Activated T-helper 17 cell treated with anti-CD3 and anti-CD28 coated beads, Interleukin-2, amount 50 U/mL, for 72 hours (primary cell): ENCODE results near the gene SRPK1. TPM values are rescaled to one million over a fixed set of nuclear protein-coding genes. Genes with fewer than 3 reads are reported as not detected.

Experiments
- ATAC-seq: fragments of 150-1000 bp; cut with Tn5 transposase; replicated peaks from 2 replicates; pipeline ENCODE4 v1.10.0; 2021; ENCODE audit warnings: mild to moderate bottlenecking, moderate library complexity
- H3K27ac Mint-ChIP-seq: one replicate; pipeline ENCODE4 v1.8.0; 2022; ENCODE audit warnings: mixed read lengths
- H3K27me3 Mint-ChIP-seq: one replicate; pipeline ENCODE4 v1.8.0; 2022; ENCODE audit warnings: mixed read lengths
- H3K36me3 Mint-ChIP-seq: one replicate; pipeline ENCODE4 v1.8.0; 2022; ENCODE audit warnings: low read depth, mild to moderate bottlenecking, mixed read lengths
- H3K4me1 Mint-ChIP-seq: one replicate; pipeline ENCODE4 v1.8.0; 2022; ENCODE audit warnings: mixed read lengths
- H3K4me3 Mint-ChIP-seq: one replicate; pipeline ENCODE4 v1.8.0; 2022; ENCODE audit warnings: mild to moderate bottlenecking, mixed read lengths
- H3K9me3 Mint-ChIP-seq: one replicate; pipeline ENCODE4 v1.8.0; 2022; ENCODE audit warnings: mixed read lengths
- total RNA-seq, 2 donors: library from RNA; stranded (reverse); gene quantifications; one replicate each; pipeline ENCODE4 v1.2.3, GENCODE V29; 2022

The SRPK1 gene
- total RNA-seq, 2 donors from 2014 or later = 83.5 to 101 TPM

DNA sequence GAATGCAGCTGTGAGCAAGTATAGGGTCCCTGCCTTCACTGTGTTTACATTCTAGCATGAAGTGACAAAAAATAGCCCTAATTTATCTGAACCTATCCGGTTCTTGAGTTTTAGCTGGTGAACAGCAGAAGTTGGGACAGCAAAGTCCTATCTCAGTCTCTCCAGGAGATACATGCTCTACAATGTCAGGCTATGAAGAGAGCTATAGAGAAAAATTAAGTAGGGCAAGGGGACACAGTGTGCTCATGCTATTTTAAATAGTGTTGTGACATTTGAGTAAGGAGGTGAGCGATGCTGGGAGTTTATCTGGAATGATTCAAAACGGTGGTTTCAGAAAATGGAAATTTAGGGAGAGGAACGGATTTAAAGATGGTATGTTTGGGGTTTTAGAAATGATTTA, 20.4 kb downstream of the SRPK1 start:
- no peak for ATAC-seq
- H3K36me3 Mint-ChIP-seq = peaks cover 73% of the 10 kb centered on the region

DNA sequence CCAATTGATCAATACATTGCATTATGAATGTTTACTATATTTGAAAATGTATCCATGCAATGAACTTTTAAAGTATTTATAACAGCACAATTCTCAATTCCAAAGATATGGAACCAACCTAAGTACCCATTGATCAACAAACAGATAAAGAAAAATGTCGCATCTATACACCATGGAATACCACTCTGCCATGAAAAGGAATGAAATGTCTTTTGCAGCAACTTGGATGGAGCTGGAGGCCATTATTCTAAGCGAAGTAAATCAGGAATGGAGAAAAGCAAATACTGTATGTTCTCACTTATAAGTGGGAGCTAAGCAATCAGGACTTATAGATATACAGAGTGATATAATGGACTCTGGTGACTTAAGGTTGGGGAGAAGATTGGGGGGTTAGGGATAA, 22.9 kb downstream of the SRPK1 start:
- Mint-ChIP-seq H3K4me1 (peaks cover 20% of the 10 kb centered on the region), H3K36me3 (peaks cover 60% of the 10 kb centered on the region), H3K27ac (no peak overlapping the region), H3K9me3 (no peaks in the 10 kb centered on the region), H3K27me3 (no peaks in the 10 kb centered on the region), H3K4me3 (no peak overlapping the region)
- ATAC-seq = no peak

More for the DNA sequence above, 20.4 kb downstream of the SRPK1 start:
- no peak overlapping the region for H3K4me3 Mint-ChIP-seq
- H3K27me3 Mint-ChIP-seq = no peaks in the 10 kb centered on the region
- no peaks in the 10 kb centered on the region for H3K9me3 Mint-ChIP-seq
- peaks cover 20% of the 10 kb centered on the region for H3K4me1 Mint-ChIP-seq
- H3K27ac Mint-ChIP-seq = no peak overlapping the region

DNA sequence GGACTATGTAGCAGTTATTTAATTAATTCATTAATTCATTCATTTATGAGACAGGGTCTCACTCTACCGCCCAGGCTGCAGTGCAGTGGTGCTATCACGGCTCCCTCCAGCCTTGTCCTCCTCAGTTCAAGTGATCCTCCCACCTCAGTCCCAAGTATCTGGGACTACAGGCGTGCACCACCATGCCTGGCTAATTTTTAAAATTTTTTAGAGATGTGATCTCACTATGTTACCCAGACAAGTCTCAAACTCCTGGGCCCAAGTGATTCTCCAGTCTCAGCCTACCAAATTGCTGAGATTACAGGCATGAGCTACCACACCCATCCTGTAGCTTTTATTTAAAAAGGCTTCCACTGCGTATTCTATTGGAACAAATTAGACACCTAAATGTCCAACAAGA, 23.4 kb downstream of the SRPK1 start:
- Mint-ChIP-seq H3K27ac (no peak overlapping the region), H3K27me3 (no peaks in the 10 kb centered on the region), H3K4me3 (no peak overlapping the region), H3K4me1 (peaks cover 20% of the 10 kb centered on the region), H3K9me3 (no peaks in the 10 kb centered on the region), H3K36me3 (peaks cover 57% of the 10 kb centered on the region)
- ATAC-seq = no peak

DNA sequence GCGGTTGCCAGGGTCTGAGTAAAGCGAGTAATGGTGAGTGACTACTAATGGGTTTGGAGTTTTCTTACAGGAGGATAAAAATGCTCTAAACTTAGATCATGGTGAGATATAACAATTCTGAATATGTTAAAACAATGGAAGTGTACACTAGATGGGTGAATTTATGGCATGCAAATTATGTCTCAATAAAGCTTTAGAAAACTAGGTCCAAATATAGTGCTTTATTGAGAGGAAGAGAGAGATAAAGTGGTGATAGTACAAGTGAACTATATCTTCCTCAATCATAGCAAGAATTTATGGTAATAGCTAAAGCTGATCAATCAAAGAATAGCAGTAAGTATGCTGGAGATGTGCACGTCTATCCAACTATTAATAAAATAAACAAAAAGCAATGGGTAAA, 23.9 kb downstream of the SRPK1 start:
- no peaks in the 10 kb centered on the region for H3K9me3 Mint-ChIP-seq
- no peak overlapping the region for H3K4me3 Mint-ChIP-seq
- no peak overlapping the region for H3K27ac Mint-ChIP-seq
- no peaks in the 10 kb centered on the region for H3K27me3 Mint-ChIP-seq
- ATAC-seq = no peak
- H3K36me3 Mint-ChIP-seq = peaks cover 56% of the 10 kb centered on the region
- H3K4me1 Mint-ChIP-seq = peaks cover 20% of the 10 kb centered on the region

DNA sequence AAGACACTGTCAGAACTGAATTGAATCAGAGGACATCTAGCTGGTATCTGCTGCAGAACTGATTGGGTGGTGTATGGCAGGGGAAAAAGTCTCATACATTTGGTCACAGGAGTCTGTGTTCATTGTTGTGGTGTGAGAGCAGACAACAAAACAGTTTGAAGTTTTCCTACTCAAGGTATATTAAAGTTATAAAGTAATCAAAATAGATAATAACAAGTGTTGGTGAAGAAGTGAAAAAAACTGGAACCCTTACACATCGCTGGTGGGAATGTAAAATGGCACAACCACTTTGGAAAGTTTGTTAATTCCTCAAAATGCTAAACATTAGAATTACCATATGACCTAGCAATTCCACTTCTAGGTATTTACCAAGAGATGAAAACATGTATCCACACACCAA, 24.7 kb downstream of the SRPK1 start:
- Mint-ChIP-seq H3K4me1 (peaks cover 20% of the 10 kb centered on the region), H3K4me3 (no peak overlapping the region), H3K36me3 (peaks cover 51% of the 10 kb centered on the region), H3K27me3 (no peaks in the 10 kb centered on the region), H3K9me3 (no peaks in the 10 kb centered on the region), H3K27ac (no peak overlapping the region)
- no peak for ATAC-seq

DNA sequence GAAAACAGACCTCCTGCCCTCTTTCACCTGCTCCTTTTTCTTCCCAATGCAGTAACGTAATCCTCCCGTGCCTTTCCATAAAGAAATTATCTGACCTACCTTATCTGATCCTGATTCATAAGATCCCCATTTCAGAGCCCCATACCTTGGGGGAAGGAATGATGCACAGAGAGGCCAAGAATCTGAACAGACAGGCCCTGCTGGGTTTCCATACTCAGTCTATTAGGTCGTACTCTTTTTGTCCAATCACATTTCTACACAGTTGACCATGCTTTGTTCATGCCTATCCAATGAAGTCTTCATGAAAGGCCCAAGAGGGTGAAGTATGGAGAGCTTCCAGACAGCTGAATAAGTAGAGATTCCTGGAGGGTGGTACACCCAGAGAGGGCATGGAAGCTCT, 25.3 kb downstream of the SRPK1 start:
- H3K4me1 Mint-ChIP-seq = peaks cover 20% of the 10 kb centered on the region
- no peak overlapping the region for H3K27ac Mint-ChIP-seq
- ATAC-seq = no peak
- H3K4me3 Mint-ChIP-seq = no peak overlapping the region
- H3K9me3 Mint-ChIP-seq = no peaks in the 10 kb centered on the region
- H3K27me3 Mint-ChIP-seq = no peaks in the 10 kb centered on the region
- H3K36me3 Mint-ChIP-seq = peaks cover 51% of the 10 kb centered on the region

DNA sequence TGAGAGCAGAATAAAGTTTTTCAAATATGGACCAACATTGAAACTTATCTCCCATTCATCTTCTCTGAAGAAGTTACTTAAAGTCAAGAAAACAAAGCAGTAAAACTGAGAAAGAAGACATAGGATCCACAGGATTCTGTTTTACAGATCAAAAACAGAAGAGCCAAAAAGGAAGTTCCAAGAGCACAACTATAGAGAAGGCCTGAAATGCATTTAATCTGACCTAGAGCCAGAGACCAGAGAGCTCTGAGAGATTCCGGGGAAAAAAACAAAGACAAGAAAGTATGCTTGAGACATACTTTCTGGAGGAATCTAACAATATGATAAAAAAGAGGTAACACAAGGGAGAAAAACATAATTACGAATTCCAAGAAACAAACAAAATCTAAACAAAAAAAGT, 26.1 kb downstream of the SRPK1 start:
- peaks cover 20% of the 10 kb centered on the region for H3K4me1 Mint-ChIP-seq
- no peak for ATAC-seq
- H3K36me3 Mint-ChIP-seq = peaks cover 51% of the 10 kb centered on the region
- no peaks in the 10 kb centered on the region for H3K9me3 Mint-ChIP-seq
- no peaks in the 10 kb centered on the region for H3K27me3 Mint-ChIP-seq
- no peak overlapping the region for H3K27ac Mint-ChIP-seq
- H3K4me3 Mint-ChIP-seq = no peak overlapping the region

DNA sequence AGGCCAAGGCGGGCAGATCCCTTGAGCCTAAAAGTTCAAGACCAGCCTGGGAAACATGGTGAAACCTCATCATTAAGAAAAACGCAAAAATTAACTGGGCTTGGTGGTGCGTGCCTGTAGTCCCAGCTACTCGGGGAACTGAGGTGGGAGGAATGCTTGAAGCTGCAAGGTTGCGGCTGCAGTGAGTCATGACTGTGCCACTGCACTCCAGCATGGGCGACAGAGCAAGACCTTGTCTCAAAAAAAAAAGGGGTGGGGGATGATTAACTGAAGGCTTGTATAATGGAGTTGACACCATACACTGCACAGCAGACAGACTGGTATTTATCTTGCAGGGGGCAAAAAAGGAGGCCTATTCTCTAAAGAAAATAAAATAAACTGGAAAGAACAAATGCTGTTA, 27.7 kb downstream of the SRPK1 start:
- no peaks in the 10 kb centered on the region for H3K27me3 Mint-ChIP-seq
- H3K27ac Mint-ChIP-seq = no peak overlapping the region
- H3K4me3 Mint-ChIP-seq = no peak overlapping the region
- H3K9me3 Mint-ChIP-seq = no peaks in the 10 kb centered on the region
- H3K4me1 Mint-ChIP-seq = peaks cover 12% of the 10 kb centered on the region
- peaks cover 55% of the 10 kb centered on the region for H3K36me3 Mint-ChIP-seq
- ATAC-seq = no peak

DNA sequence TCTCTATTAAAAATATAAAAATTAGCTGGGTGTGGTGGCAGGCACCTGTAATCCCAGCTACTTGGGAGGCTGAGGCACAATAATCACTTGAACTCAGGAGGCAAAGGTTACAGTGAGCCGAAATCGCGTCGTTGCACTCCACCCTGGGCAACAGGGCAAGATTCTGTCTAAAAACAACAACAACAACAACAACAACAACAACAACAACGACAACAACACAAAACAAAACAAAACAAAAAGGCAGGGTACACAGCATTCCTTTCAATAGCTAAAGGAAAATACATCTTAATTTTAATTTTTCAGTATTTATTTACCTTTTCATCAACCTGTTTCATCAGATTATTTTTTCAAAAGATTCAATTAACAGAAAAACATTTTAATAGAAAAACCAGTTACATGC, 28.4 kb downstream of the SRPK1 start:
- Mint-ChIP-seq H3K4me3 (no peak overlapping the region), H3K27me3 (no peaks in the 10 kb centered on the region), H3K36me3 (peaks cover 63% of the 10 kb centered on the region), H3K9me3 (no peaks in the 10 kb centered on the region), H3K4me1 (peaks cover 12% of the 10 kb centered on the region), H3K27ac (no peak overlapping the region)
- ATAC-seq = no peak

DNA sequence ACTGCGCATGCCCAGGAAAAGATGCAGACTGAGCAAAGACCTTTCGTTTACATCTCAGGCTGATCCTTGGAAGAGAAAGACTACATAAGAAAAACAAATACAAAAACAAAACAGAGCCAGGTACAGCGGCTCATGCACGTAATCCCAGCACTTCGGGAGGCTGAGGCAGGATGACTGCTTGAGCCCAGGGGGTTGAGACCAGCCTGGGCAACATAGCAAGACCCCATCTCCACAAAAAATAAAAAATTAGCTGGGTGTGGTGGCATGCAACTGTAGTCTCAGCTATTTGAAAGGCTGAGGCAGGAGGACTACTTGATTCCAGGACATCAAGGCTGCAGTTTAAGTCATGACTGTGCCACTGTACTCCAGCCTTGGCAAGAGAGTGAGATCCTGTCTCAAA, 41.7 kb downstream of the SRPK1 start:
- Mint-ChIP-seq H3K4me3 (no peak overlapping the region), H3K4me1 (no peaks in the 10 kb centered on the region), H3K27me3 (no peaks in the 10 kb centered on the region), H3K36me3 (peaks cover 96% of the 10 kb centered on the region), H3K9me3 (peaks cover 5% of the 10 kb centered on the region), H3K27ac (no peak overlapping the region)
- no peak for ATAC-seq

DNA sequence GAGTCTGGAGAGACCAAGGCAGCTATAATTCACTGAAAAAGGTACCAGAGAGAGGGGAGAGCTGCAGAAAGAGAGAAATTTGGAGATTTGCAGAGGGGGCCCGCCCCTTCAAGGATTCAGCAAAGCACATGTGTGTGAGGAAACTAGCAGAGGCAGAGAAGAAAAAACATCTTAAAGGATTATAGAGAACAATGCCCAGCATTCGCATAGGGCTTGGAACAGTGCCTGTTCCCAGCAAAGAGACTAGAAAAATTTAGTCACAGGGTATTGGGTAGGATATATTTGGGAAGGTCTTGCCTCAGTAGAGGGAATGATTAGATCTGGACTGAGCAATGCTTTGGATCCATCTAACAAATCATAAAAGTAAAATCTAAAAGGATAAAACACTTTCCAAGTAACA, 44.0 kb downstream of the SRPK1 start:
- no peak for ATAC-seq
- peaks cover 92% of the 10 kb centered on the region for H3K36me3 Mint-ChIP-seq
- no peaks in the 10 kb centered on the region for H3K27me3 Mint-ChIP-seq
- H3K27ac Mint-ChIP-seq = no peak overlapping the region
- peaks cover 3% of the 10 kb centered on the region for H3K9me3 Mint-ChIP-seq
- H3K4me1 Mint-ChIP-seq = no peaks in the 10 kb centered on the region
- no peak overlapping the region for H3K4me3 Mint-ChIP-seq

DNA sequence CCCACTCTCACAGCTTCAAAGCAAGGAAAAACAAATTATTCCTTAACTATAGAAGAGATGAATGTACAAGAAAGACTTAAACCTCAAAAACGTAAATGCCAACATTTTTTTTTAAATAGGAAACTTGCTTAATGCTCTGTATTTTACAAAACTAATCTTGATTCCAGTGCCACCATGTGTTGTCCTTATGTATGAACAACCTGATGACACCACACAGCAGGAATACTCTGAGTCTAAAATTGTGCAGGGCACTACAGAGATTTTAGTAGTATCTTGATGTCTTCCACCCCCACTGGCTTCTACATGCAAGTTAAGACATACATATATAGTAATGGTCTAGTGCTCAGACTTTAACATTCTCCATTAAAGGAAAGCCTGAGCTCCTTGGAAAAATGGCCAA, 46.2 kb downstream of the SRPK1 start:
- no peak for ATAC-seq
- H3K27ac Mint-ChIP-seq = no peak overlapping the region
- no peaks in the 10 kb centered on the region for H3K27me3 Mint-ChIP-seq
- no peaks in the 10 kb centered on the region for H3K4me1 Mint-ChIP-seq
- no peaks in the 10 kb centered on the region for H3K9me3 Mint-ChIP-seq
- peaks cover 92% of the 10 kb centered on the region for H3K36me3 Mint-ChIP-seq
- H3K4me3 Mint-ChIP-seq = no peak overlapping the region

DNA sequence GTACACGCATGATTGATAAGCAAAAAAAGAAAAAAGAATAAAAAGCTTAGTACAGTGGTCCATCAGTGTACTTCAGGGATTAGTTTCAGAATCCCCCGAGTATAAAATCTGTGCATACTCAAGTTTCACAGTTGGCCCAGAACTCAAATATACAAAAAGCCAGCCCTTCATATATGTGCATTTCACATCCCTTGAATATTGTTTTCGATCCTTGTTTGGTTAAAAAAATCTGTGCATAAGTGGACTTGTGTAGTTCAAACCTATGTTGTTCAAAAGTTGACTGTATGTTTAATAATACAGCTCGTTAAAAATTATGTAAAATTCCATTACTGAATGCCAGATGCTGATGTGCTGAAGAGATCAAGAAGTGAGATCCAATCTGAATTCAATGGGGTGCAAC, 61.5 kb downstream of the SRPK1 start:
- Mint-ChIP-seq H3K27me3 (no peaks in the 10 kb centered on the region), H3K27ac (no peak overlapping the region)

DNA sequence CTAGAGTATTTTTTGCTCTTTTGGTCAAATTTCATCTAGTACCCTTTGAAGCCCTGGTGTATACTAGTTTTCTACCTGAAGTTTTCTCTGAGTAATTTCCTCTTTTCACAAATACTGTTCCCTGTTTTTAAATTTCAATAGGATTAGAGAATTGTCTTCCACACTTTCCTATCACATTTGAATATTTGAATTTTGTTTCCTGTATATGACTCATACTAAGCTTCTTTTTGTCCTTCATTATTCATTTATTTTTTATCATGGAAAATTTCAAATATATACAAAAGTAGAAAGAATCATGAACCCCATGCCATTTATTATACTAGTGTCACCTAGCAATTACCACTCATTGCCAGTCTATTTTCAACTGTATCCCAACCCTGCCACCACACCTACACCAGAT, 63.0 kb downstream of the SRPK1 start:
- Mint-ChIP-seq H3K4me3 (no peak overlapping the region), H3K9me3 (no peaks in the 10 kb centered on the region), H3K4me1 (peaks cover 11% of the 10 kb centered on the region), H3K36me3 (peaks cover 100% of the 10 kb centered on the region), H3K27me3 (no peaks in the 10 kb centered on the region), H3K27ac (peak overlapping the region; percentile 17)
- no peak for ATAC-seq

More for the DNA sequence above, 61.5 kb downstream of the SRPK1 start:
- ATAC-seq = no peak
- Mint-ChIP-seq H3K36me3 (peaks cover 96% of the 10 kb centered on the region), H3K4me1 (peaks cover 11% of the 10 kb centered on the region), H3K4me3 (no peak overlapping the region), H3K9me3 (no peaks in the 10 kb centered on the region)

DNA sequence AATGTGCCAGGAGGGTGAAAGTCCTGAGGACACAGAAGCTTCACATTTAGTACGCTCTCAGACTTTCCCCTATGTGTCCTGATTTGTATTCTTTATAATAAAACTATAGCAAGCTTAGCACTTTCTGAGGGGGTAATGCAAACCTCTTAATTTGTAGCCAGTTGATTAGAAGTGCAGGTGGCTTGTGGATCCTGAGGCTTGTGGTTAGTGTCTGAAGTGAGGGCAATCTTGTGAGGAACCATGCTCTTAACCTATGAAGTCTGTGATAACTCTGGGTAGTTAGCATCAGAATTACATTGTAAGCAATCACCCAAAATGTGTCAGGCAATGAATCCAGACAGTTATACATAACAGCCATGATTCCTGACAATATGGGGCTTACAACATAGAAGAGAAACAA, 64.6 kb downstream of the SRPK1 start:
- Mint-ChIP-seq H3K9me3 (no peaks in the 10 kb centered on the region), H3K4me3 (no peak overlapping the region), H3K27me3 (no peaks in the 10 kb centered on the region), H3K36me3 (peaks cover 100% of the 10 kb centered on the region), H3K4me1 (peaks cover 5% of the 10 kb centered on the region), H3K27ac (no peak overlapping the region)
- no peak for ATAC-seq

DNA sequence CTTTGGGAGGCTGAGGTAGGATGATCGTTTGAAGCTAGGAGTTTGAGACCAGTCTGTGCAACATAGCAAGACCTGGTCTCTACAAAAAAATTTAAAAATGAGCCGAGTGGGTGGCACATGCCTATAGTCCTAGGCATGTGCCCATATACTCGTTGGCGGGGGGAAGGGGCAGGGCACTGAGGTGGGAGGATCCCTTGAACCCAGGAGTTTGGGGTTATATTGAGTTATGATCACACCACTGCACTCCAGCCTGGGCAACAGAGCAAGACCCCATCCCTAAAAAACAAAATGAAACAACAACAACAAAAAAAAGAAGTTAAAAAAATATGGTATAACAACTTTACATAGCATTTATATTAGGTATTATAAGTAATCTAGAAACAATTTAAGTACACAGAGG, 67.9 kb downstream of the SRPK1 start:
- no peak overlapping the region for H3K27ac Mint-ChIP-seq
- H3K36me3 Mint-ChIP-seq = peaks cover 99% of the 10 kb centered on the region
- H3K4me1 Mint-ChIP-seq = no peaks in the 10 kb centered on the region
- no peaks in the 10 kb centered on the region for H3K9me3 Mint-ChIP-seq
- no peak overlapping the region for H3K4me3 Mint-ChIP-seq
- ATAC-seq = no peak
- no peaks in the 10 kb centered on the region for H3K27me3 Mint-ChIP-seq
